Glomerular endothelial cell (primary cell): ENCODE results near the gene ST7. TPM values are rescaled to one million over a fixed set of nuclear protein-coding genes. Genes with fewer than 3 reads are reported as not detected.

Experiments used
- DNase-seq: peaks from one replicate; pipeline ENCODE4 v3.0.0-alpha.2; 2011; ENCODE audit warnings: low read depth, low spot score; ENCODE audit errors: extremely low read depth
- total RNA-seq: library from RNA; depleted of rRNA; stranded (reverse); fragments of >200 nt; gene quantifications from 2 replicates; pipeline ENCODE4 v1.2.3, GENCODE V29; 2015

ST7 gene
- total RNA-seq, 1 donor from 2014 or later: 24.4 TPM

GRCh38 chr7:117179701-117180100, 226.4 kb downstream of the ST7 start:
- DNase-seq: no peak

GRCh38 chr7:117183729-117184128, 230.4 kb downstream of the ST7 start:
- DNase-seq: no peak

GRCh38 chr7:117184367-117184766, 231.1 kb downstream of the ST7 start:
- DNase-seq: no peak

GRCh38 chr7:117185124-117185523, 231.8 kb downstream of the ST7 start:
- no peak for DNase-seq

- DNase-seq: no peak
These were observed 233.1 kb downstream of the ST7 start for GRCh38 chr7:117186218-117187010.

- DNase-seq: no peak
These were observed 235.1 kb downstream of the ST7 start for GRCh38 chr7:117188376-117188775.

GRCh38 chr7:117188949-117189592, 235.8 kb downstream of the ST7 start:
- DNase-seq: no peak

- no peak for DNase-seq
These were observed 236.8 kb downstream of the ST7 start for GRCh38 chr7:117190104-117190503.

GRCh38 chr7:117190746-117191435, 237.6 kb downstream of the ST7 start:
- no peak for DNase-seq

GRCh38 chr7:117192108-117192507, 238.8 kb downstream of the ST7 start:
- no peak for DNase-seq

GRCh38 chr7:117193564-117193963, 240.3 kb downstream of the ST7 start:
- DNase-seq: no peak

GRCh38 chr7:117194445-117194844, 241.1 kb downstream of the ST7 start:
- no peak for DNase-seq

GRCh38 chr7:117195361-117196029, 242.2 kb downstream of the ST7 start:
- no peak for DNase-seq

GRCh38 chr7:117200132-117200531, 246.8 kb downstream of the ST7 start:
- DNase-seq: no peak

GRCh38 chr7:117200786-117201458, 247.6 kb downstream of the ST7 start:
- no peak for DNase-seq

GRCh38 chr7:117202511-117202910, 249.2 kb downstream of the ST7 start:
- no peak for DNase-seq

GRCh38 chr7:117203205-117203604, 249.9 kb downstream of the ST7 start:
- no peak for DNase-seq

GRCh38 chr7:117205873-117206272, 252.6 kb downstream of the ST7 start:
- DNase-seq: no peak

- no peak for DNase-seq
These were observed 255.0 kb downstream of the ST7 start for GRCh38 chr7:117208257-117208656.

GRCh38 chr7:117210397-117210796, 257.1 kb downstream of the ST7 start:
- DNase-seq: no peak

GRCh38 chr7:117210908-117211307, 257.6 kb downstream of the ST7 start:
- no peak for DNase-seq
